ENCODE measurements around the gene ESPN. TPM values are rescaled to one million over a fixed set of nuclear protein-coding genes. Genes with fewer than 3 reads are reported as not detected.
"Not testable (repeated sequence)": the region's sequence is repeated elsewhere in the genome, so short reads cannot be mapped to it uniquely, and the experiment has no call there.

ESPN gene
- total and polyA plus RNA-seq, 12 donors = 0.16 to 10.8 (median 6.1) TPM

DNA sequence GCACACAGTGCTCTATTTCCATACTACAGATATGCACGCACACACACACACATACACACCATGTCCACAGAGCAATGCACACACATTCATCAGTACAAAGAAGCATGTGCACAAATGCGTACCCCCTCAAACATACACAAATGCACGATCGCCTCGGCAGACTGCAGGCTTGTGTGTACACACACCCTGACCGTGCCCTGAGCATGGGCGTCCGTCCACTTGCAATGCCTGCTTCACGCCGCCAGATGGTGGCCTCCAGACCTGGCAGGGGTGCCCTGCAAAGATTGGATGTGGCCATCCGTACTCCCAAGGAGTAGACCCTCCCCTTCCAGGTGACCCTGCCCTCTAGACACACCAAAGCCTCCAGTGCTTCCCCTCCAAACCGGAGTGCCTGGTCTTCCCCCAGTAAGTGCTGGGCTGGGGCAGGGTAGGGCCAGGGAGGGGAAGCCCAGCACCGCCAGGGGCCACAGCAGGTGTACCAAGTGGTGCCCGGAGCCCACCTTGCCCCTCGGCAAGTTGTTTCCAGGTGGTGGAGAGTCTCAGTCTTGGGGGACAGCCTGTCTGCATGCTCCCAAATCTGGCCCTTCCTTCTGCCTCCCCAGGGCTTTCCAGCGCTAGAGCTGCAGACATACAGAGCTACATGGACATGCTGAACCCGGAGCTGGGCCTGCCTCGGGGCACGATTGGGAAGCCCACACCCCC is 20.6 kb downstream of the ESPN start:
- H3K27me3 ChIP-seq = peaks cover 26% of the 10 kb centered on the region
- H3K9me3 ChIP-seq (replicated peaks in 1 of 3) = no peaks in the 10 kb centered on the region
- no peaks in the 10 kb centered on the region for H3K36me3 ChIP-seq (replicated peaks in 1 of 2)
- H3K4me1 ChIP-seq (replicated peaks in 1 of 2) = no peaks in the 10 kb centered on the region
- no peak overlapping the region for H3K4me3 ChIP-seq
- intact Hi-C loops (cut with DNase I) = no loop called here
- WGBS, 4 donors = 24 to 67% (median 55%) methylated on average over 3 to 19 of the region's 19 CpGs
- H3K27ac ChIP-seq = no peak overlapping the region
- peak in 6 of 7 donors; percentile 46 to 79 (median 64) for DNase-seq
- TF ChIP-seq CTCF (IDR thresholded peaks at IDR 0.05) (peak in 5 of 6 experiments; percentile 31 to 64 (median 51)), POLR2A (IDR thresholded peaks at IDR 0.05) (no peak)

- not testable (repeated sequence) for H3K27ac ChIP-seq; H3K4me1 ChIP-seq (replicated peaks in 1 of 2)
These were observed 21.4 kb downstream of the ESPN start for GRCh38 chr1:6445929-6446328.

GRCh38 chr1:6446665-6447015 is 22.1 kb downstream of the ESPN start:
- no peak overlapping the region for H3K27ac ChIP-seq
- peaks cover 33% of the 10 kb centered on the region for H3K27me3 ChIP-seq
- no peak overlapping the region for H3K4me3 ChIP-seq
- no peak for DNase-seq
- 0 to 61% (median 35%) methylated on average over 1 to 4 of the region's 4 CpGs for WGBS, 4 donors
- TF ChIP-seq CTCF (IDR thresholded peaks at IDR 0.05) (no peak), POLR2A (IDR thresholded peaks at IDR 0.05) (no peak)
- H3K9me3 ChIP-seq (replicated peaks in 1 of 3) = no peaks in the 10 kb centered on the region
- no peaks in the 10 kb centered on the region for H3K36me3 ChIP-seq (replicated peaks in 1 of 2)
- H3K4me1 ChIP-seq (replicated peaks in 1 of 2) = no peaks in the 10 kb centered on the region
- intact Hi-C loops (cut with DNase I) = no loop called here

More at GRCh38 chr1:6445929-6446328, 21.4 kb downstream of the ESPN start:
- H3K9me3 ChIP-seq (replicated peaks in 1 of 3); intact Hi-C loops (cut with DNase I); H3K36me3 ChIP-seq (replicated peaks in 1 of 2); H3K4me3 ChIP-seq: not testable (repeated sequence)
- 44 to 60% (median 56%) methylated on average over 1 to 4 of the region's 4 CpGs; no CpG with 5 or more reads in 1 of the 4 donors for WGBS, 4 donors
- DNase-seq = peak in 6 of 7 donors; percentile 51 to 87 (median 80)
- peaks cover 26% of the 10 kb centered on the region for H3K27me3 ChIP-seq

DNA sequence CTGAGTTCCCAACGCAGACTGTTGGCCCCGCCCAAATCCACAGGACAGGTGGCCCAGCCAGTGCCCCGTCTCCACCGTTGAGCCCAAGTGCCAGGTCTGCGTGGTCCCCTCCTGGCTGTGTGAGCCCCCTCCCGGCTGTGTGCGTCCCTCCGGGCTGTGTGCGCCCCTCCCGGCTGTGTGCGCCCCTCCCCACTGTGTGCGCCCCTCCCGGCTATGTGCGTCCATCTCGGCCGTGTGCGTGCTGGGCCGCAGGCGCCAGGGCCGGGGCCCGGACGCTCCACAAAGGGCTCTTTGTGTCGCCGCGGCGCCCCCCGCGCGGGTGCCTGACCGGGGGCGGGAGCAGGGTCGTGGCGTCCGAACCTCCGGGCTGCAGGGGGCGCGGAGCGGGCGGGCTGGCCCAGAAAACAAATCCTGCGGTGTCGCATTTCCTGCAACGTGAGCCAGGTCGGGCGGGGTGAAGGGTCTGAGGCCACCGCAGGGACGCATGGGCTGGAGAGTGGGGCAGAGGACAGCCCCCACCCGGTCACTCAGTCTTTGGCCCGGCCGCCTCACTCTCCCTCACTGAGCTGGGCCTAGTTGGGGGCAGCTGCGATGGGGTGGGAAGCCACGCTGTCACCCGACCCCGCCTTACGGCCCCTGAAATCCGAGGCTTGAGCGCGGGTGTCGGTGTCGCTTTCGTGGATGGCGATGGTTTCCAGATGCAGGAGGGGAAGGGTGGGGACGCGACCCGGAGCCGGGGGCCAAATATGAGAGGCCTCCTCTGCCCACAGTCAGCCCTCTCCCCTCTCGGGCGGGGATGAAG is 22.6 kb downstream of the ESPN start:
- 10 to 16% (median 12%) methylated on average over 13 to 67 of the region's 67 CpGs for WGBS, 4 donors
- Histone ChIP-seq H3K9me3 (replicated peaks in 1 of 3) (no peaks in the 10 kb centered on the region), H3K36me3 (replicated peaks in 1 of 2) (no peaks in the 10 kb centered on the region), H3K4me3 (no peak overlapping the region), H3K27ac (no peak overlapping the region), H3K27me3 (peaks cover 39% of the 10 kb centered on the region), H3K4me1 (replicated peaks in 1 of 2) (no peaks in the 10 kb centered on the region)
- intact Hi-C loops (cut with DNase I) = no loop called here
- no peak for TF ChIP-seq POLR2A (IDR thresholded peaks at IDR 0.05)
- no peak for TF ChIP-seq CTCF (IDR thresholded peaks at IDR 0.05)
- no peak for DNase-seq

All from adrenal gland (tissue), 12 donors.